ENCODE measurements around the gene ITPK1.
A peak's percentile ranks its signal among the peaks of the same experiment; 100 is the strongest.

Gene ITPK1

GRCh38 chr14:92987148-92987570, 128.6 kb downstream of the ITPK1 start:
- peak overlapping the region in 1 of 2 donors; percentile 21 for H3K9ac ChIP-seq (ENCODE audit: low read length in 2 of 2)
- peak overlapping the region; percentile 49 for H3K27ac ChIP-seq (ENCODE audit: low read length)
- peaks cover 0 to 5% of the 10 kb centered on the region in 2 donors for H3K36me3 ChIP-seq (ENCODE audit: control insufficient read depth in 2 of 2, insufficient read depth in 2 of 2, low read length in 2 of 2)
- H3K27me3 ChIP-seq (ENCODE audit: control insufficient read depth in 1 of 2, insufficient read depth in 2 of 2, low read length in 2 of 2) = no peaks in the 10 kb centered on the region
- no peaks in the 10 kb centered on the region for H3K9me3 ChIP-seq (ENCODE audit: control insufficient read depth in 2 of 2, low read length in 2 of 2)
- H3K4me1 ChIP-seq (ENCODE audit: control insufficient read depth, insufficient read depth, low read length) = peaks cover 29% of the 10 kb centered on the region
- H3K4me3 ChIP-seq (ENCODE audit: low read length in 2 of 2) = no peak overlapping the region

GRCh38 chr14:92986254-92987147, 129.2 kb downstream of the ITPK1 start:
- Histone ChIP-seq H3K4me1 (ENCODE audit: control insufficient read depth, insufficient read depth, low read length) (peaks cover 29% of the 10 kb centered on the region), H3K9ac (ENCODE audit: low read length in 2 of 2) (peak overlapping the region in 1 of 2 donors; percentile 21), H3K27ac (ENCODE audit: low read length) (peak overlapping the region; percentile 49), H3K27me3 (ENCODE audit: control insufficient read depth in 1 of 2, insufficient read depth in 2 of 2, low read length in 2 of 2) (no peaks in the 10 kb centered on the region), H3K4me3 (ENCODE audit: low read length in 2 of 2) (no peak overlapping the region), H3K9me3 (ENCODE audit: control insufficient read depth in 2 of 2, low read length in 2 of 2) (no peaks in the 10 kb centered on the region), H3K36me3 (ENCODE audit: control insufficient read depth in 2 of 2, insufficient read depth in 2 of 2, low read length in 2 of 2) (peaks cover 0 to 3% of the 10 kb centered on the region in 2 donors)

- no peak overlapping the region for H3K9ac ChIP-seq (ENCODE audit: low read length in 2 of 2)
- H3K4me1 ChIP-seq (ENCODE audit: control insufficient read depth, insufficient read depth, low read length) = peaks cover 29% of the 10 kb centered on the region
- no peaks in the 10 kb centered on the region for H3K27me3 ChIP-seq (ENCODE audit: control insufficient read depth in 1 of 2, insufficient read depth in 2 of 2, low read length in 2 of 2)
- H3K27ac ChIP-seq (ENCODE audit: low read length) = peak overlapping the region; percentile 49
- H3K4me3 ChIP-seq (ENCODE audit: low read length in 2 of 2) = no peak overlapping the region
- peaks cover 0 to 3% of the 10 kb centered on the region in 2 donors for H3K36me3 ChIP-seq (ENCODE audit: control insufficient read depth in 2 of 2, insufficient read depth in 2 of 2, low read length in 2 of 2)
- H3K9me3 ChIP-seq (ENCODE audit: control insufficient read depth in 2 of 2, low read length in 2 of 2) = no peaks in the 10 kb centered on the region
Measured at GRCh38 chr14:92985521-92985920, 130.2 kb downstream of the ITPK1 start.

GRCh38 chr14:92984896-92985295, 130.8 kb downstream of the ITPK1 start:
- Histone ChIP-seq H3K27me3 (ENCODE audit: control insufficient read depth in 1 of 2, insufficient read depth in 2 of 2, low read length in 2 of 2) (no peaks in the 10 kb centered on the region), H3K36me3 (ENCODE audit: control insufficient read depth in 2 of 2, insufficient read depth in 2 of 2, low read length in 2 of 2) (peaks cover 0 to 3% of the 10 kb centered on the region in 2 donors), H3K27ac (ENCODE audit: low read length) (no peak overlapping the region), H3K4me1 (ENCODE audit: control insufficient read depth, insufficient read depth, low read length) (peaks cover 29% of the 10 kb centered on the region), H3K9ac (ENCODE audit: low read length in 2 of 2) (no peak overlapping the region), H3K9me3 (ENCODE audit: control insufficient read depth in 2 of 2, low read length in 2 of 2) (no peaks in the 10 kb centered on the region), H3K4me3 (ENCODE audit: low read length in 2 of 2) (no peak overlapping the region)

- Histone ChIP-seq H3K27me3 (ENCODE audit: control insufficient read depth in 1 of 2, insufficient read depth in 2 of 2, low read length in 2 of 2) (no peaks in the 10 kb centered on the region), H3K9me3 (ENCODE audit: control insufficient read depth in 2 of 2, low read length in 2 of 2) (no peaks in the 10 kb centered on the region), H3K4me3 (ENCODE audit: low read length in 2 of 2) (no peak overlapping the region), H3K4me1 (ENCODE audit: control insufficient read depth, insufficient read depth, low read length) (peaks cover 27% of the 10 kb centered on the region), H3K27ac (ENCODE audit: low read length) (no peak overlapping the region), H3K36me3 (ENCODE audit: control insufficient read depth in 2 of 2, insufficient read depth in 2 of 2, low read length in 2 of 2) (peaks cover 0 to 3% of the 10 kb centered on the region in 2 donors), H3K9ac (ENCODE audit: low read length in 2 of 2) (no peak overlapping the region)
Measured at GRCh38 chr14:92984082-92984788, 131.5 kb downstream of the ITPK1 start.

GRCh38 chr14:92982956-92983355, 132.8 kb downstream of the ITPK1 start:
- Histone ChIP-seq H3K9ac (ENCODE audit: low read length in 2 of 2) (no peak overlapping the region), H3K9me3 (ENCODE audit: control insufficient read depth in 2 of 2, low read length in 2 of 2) (no peaks in the 10 kb centered on the region), H3K36me3 (ENCODE audit: control insufficient read depth in 2 of 2, insufficient read depth in 2 of 2, low read length in 2 of 2) (peaks cover 0 to 3% of the 10 kb centered on the region in 2 donors), H3K27me3 (ENCODE audit: control insufficient read depth in 1 of 2, insufficient read depth in 2 of 2, low read length in 2 of 2) (no peaks in the 10 kb centered on the region), H3K4me3 (ENCODE audit: low read length in 2 of 2) (no peak overlapping the region), H3K27ac (ENCODE audit: low read length) (no peak overlapping the region), H3K4me1 (ENCODE audit: control insufficient read depth, insufficient read depth, low read length) (peaks cover 25% of the 10 kb centered on the region)

- peaks cover 0 to 4% of the 10 kb centered on the region in 2 donors for H3K9me3 ChIP-seq (ENCODE audit: control insufficient read depth in 2 of 2, low read length in 2 of 2)
- peaks cover 13% of the 10 kb centered on the region for H3K4me1 ChIP-seq (ENCODE audit: control insufficient read depth, insufficient read depth, low read length)
- no peak overlapping the region for H3K9ac ChIP-seq (ENCODE audit: low read length in 2 of 2)
- H3K4me3 ChIP-seq (ENCODE audit: low read length in 2 of 2) = no peak overlapping the region
- peaks cover 0 to 7% of the 10 kb centered on the region in 2 donors for H3K36me3 ChIP-seq (ENCODE audit: control insufficient read depth in 2 of 2, insufficient read depth in 2 of 2, low read length in 2 of 2)
- no peak overlapping the region for H3K27ac ChIP-seq (ENCODE audit: low read length)
- H3K27me3 ChIP-seq (ENCODE audit: control insufficient read depth in 1 of 2, insufficient read depth in 2 of 2, low read length in 2 of 2) = no peaks in the 10 kb centered on the region
Measured at GRCh38 chr14:92981726-92982125, 134.0 kb downstream of the ITPK1 start.

- Histone ChIP-seq H3K27me3 (ENCODE audit: control insufficient read depth in 1 of 2, insufficient read depth in 2 of 2, low read length in 2 of 2) (no peaks in the 10 kb centered on the region), H3K9ac (ENCODE audit: low read length in 2 of 2) (no peak overlapping the region), H3K27ac (ENCODE audit: low read length) (no peak overlapping the region), H3K36me3 (ENCODE audit: control insufficient read depth in 2 of 2, insufficient read depth in 2 of 2, low read length in 2 of 2) (peaks cover 0 to 11% of the 10 kb centered on the region in 2 donors), H3K4me3 (ENCODE audit: low read length in 2 of 2) (no peak overlapping the region), H3K4me1 (ENCODE audit: control insufficient read depth, insufficient read depth, low read length) (peaks cover 5% of the 10 kb centered on the region), H3K9me3 (ENCODE audit: control insufficient read depth in 2 of 2, low read length in 2 of 2) (peaks cover 8% of the 10 kb centered on the region in 2 donors)
Measured at GRCh38 chr14:92980866-92981265, 134.9 kb downstream of the ITPK1 start.

- peaks cover 0 to 11% of the 10 kb centered on the region in 2 donors for H3K36me3 ChIP-seq (ENCODE audit: control insufficient read depth in 2 of 2, insufficient read depth in 2 of 2, low read length in 2 of 2)
- H3K4me3 ChIP-seq (ENCODE audit: low read length in 2 of 2) = no peak overlapping the region
- no peak overlapping the region for H3K27ac ChIP-seq (ENCODE audit: low read length)
- H3K4me1 ChIP-seq (ENCODE audit: control insufficient read depth, insufficient read depth, low read length) = peaks cover 11% of the 10 kb centered on the region
- H3K9ac ChIP-seq (ENCODE audit: low read length in 2 of 2) = no peak overlapping the region
- H3K27me3 ChIP-seq (ENCODE audit: control insufficient read depth in 1 of 2, insufficient read depth in 2 of 2, low read length in 2 of 2) = no peaks in the 10 kb centered on the region
- H3K9me3 ChIP-seq (ENCODE audit: control insufficient read depth in 2 of 2, low read length in 2 of 2) = peaks cover 8 to 18% of the 10 kb centered on the region in 2 donors
Measured at GRCh38 chr14:92978229-92979021, 137.3 kb downstream of the ITPK1 start.

- Histone ChIP-seq H3K4me3 (ENCODE audit: low read length in 2 of 2) (no peak overlapping the region), H3K4me1 (ENCODE audit: control insufficient read depth, insufficient read depth, low read length) (peaks cover 21% of the 10 kb centered on the region), H3K27ac (ENCODE audit: low read length) (no peak overlapping the region), H3K27me3 (ENCODE audit: control insufficient read depth in 1 of 2, insufficient read depth in 2 of 2, low read length in 2 of 2) (no peaks in the 10 kb centered on the region), H3K9ac (ENCODE audit: low read length in 2 of 2) (no peak overlapping the region), H3K36me3 (ENCODE audit: control insufficient read depth in 2 of 2, insufficient read depth in 2 of 2, low read length in 2 of 2) (peaks cover 0 to 7% of the 10 kb centered on the region in 2 donors), H3K9me3 (ENCODE audit: control insufficient read depth in 2 of 2, low read length in 2 of 2) (peaks cover 8 to 19% of the 10 kb centered on the region in 2 donors)
Measured at GRCh38 chr14:92976268-92976667, 139.5 kb downstream of the ITPK1 start.

Data from stomach smooth muscle (tissue), 2 donors.